Stimulated activated CD4-positive, alpha-beta T cell treated with anti-CD3 and anti-CD28 coated beads, Interleukin-1b, Interleukin-23, amount 100 ng/mL, for 1 hour (primary cell): Measurements from ENCODE around the gene HMGB1.

ENCODE experiments used
- DNase-seq, 2 donors: peaks; one replicate each; pipeline ENCODE4 v3.0.0-alpha.2; 2020; ENCODE audit warnings: low read depth in 2 of 2

Gene HMGB1

DNA sequence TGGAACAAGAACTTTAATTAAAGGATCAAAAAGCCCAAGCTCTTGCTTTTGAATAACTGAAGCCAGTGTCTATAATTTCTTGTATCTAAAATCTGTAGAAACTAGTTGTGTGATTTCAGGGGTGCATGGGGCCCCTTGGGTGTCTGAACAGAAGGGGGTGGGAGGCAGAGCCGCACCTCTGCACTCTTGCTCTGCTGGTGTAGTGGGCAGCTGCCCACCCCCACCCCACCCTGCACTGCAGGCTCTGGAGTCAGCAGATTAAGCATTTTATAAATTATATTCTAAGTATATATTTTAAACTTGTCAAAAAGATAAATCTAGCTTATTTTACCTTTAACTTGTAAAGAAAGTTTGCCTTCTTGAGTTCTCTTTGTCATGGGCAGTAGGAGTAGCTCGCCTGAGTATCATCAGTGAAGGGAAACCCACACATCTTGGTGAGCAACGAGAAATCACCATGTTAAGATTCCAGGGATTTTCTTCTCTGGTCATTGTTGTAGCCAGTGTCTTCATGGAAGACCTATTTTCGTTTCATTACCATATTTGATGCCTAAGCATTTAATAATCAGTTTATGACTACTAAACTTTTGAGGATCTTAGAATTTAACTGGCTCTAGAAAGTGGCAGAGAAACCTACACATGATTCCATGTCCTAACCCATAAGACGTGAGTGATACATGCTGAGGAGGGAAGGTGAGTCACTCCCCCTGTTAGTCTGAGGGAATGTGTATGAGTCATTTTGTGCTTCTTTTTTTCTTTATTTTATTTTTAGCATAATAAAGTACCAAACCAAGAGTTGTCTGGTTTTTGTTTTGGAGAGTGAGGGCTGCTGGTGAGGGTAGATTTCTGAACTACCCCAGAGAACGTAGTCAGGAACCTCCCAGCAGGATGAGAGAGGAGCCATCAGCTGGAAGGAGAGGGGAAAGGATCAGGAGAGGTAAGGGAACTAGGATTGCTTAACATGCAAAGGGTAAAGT is 35.7 kb downstream of the HMGB1 start:
- no peak for DNase-seq

DNA sequence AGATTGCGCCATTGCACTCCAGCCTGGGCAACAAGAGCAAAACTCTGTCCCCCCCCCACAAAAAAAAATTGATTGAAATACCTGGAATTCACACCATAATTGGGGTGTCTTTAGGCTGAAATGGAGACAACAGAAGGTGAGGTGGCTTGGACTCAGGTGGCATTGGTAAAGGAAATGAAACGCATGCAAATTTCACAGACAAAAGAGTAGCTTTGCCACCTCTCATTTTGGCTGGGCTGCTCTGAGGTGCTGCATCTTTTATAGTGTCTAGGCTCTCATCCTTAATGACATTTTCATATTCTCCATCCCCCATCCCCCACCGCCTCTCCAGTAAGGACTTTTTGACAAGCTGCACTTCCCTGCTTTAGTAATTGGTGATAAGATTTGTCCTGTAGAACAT is 36.5 kb downstream of the HMGB1 start:
- DNase-seq = no peak

DNA sequence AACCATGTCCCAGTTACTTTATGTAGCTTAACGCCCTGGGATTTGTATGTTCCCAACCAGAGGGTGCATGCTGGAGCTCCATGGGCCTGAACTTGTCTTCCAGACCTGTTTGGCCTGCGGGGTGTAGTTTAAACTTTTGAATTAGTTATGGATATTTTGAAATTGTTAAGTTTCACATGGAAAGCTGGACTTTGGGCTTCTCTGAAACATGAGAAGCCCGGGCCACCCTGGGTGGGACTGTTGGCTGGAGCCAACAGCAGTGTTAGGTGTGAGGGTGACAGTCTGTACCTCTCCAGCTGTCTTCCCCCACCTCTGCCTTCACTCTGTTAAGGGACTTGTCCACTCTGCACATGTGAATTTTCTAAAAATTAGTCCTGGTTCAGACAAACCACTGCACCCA is 41.8 kb downstream of the HMGB1 start:
- no peak for DNase-seq

DNA sequence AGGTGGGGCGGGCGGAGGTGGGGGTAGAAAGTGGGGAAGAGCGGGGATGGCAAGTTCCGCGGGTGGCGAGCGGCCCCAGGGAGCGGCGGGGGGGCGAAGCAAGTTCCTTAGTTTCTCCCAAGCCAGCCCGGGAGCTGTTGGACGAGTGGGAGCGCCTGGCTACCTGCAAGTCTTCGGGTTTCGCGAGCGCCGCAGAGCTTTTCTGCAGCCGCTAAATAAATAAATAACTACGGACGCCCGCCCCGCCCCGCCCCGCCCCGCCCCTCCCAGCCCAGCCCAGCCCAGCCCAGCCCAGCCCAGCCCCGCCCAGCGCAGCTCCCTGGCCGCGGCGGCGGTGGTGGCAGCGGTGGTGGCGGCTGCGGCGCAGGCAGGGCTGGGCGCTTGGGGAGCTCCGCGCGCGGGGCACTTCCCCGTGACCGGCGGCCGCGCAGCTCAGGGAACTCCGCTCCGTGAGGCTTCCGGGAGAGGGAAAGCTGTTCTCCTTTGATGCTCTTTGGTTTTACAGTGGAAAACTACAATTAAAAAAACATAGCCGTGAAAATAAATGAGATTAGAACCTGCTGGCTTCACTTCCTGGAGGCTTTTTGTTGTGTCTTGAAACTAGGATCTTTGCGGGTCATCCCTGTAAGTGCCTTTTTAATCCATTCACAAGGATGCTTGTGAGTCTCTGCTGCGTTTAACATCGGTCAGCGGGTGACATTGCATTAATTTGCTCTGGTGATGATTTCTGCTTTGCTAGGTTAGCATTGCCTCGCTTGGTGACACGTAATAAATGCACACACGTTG is 43.5 kb downstream of the HMGB1 start, which contains the start of gene UBE2L5:
Gene UBE2L5 (plus strand): TSS at position 440 of the 786 bp plus-strand sequence. CDS start 5,498 bp downstream, outside the sequence.
- DNase-seq = peak; percentile 33 to 43

DNA sequence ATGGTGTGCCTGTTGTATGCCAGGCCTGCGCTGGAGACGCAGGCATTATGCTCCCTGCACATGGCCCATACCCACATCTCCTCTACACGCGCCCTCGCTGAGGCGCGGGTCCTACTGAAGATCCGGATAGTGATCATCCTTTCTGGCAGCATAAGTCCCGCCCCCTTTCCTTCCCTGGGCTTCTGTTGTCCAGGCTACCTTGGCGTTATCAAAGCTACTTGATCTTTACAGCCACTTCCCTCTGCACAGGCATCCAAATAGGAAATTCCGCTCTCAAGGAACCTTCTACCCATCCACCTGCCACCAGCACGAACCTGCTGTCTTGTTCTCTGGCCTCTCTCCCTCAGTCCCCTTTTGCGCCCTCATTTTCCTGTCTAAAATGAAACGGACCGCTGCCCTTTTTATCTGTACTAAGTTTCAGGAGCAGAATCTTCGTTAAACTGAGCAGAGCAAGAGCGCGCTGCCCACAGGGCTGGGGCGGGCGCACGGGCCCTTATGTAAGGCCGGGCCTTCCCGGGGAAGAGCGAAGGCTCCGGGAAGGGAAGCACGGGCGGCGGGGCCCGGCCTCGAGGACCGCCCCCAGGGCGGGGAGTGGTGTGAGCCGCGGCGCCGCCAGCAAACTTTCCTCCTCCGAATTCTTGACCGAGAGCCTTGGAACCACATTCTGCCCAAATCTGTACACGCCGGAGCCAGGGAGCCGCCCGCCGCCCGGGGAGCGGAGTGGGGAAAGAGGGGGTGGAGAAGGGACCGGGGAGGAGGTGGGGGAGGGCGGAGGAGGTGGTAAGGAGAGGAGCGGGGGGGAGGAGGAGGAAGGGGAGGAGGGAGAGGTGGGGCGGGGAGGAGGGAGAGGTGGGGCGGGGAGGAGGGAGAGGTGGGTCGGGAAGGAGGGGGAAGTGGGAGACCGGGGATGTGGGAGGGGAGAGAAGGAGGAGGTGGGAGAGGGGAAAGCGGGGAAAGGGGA is 44.4 kb downstream of the HMGB1 start:
- no peak for DNase-seq

DNA sequence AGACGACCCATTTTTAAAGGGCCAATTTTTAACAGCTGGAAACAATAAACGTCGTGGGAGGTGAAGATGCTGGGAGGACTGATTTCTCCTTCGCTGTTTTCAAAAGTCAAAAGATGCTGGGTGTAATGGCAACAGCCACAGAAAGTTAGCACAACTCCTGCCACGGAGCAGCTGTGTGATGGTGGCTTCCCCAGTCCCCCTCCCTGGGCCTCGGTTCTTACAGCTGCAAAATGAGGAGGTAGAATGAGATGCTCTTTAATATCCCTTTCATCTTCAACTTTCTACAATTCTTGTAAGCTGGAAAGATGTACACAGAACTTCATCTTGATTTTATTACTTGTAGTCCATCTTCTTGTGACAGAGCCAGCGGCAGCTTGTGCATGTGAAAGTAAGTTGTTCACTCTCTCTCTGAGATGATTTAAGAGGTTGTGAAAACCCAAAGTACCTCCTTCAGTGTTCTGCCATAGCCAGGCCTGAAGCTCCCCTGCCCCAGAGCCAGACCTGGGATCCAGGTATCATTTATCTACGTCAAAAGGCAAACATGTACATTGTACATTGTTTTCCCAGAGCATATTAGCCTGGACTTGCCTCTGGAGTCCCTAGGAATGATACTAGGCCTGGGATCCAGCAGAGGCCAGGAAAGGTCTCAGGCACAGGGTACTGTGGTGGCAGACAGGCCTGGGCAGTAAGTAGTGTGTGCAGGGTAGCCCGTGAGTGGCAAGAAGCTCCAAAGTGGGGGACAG is 46.8 kb downstream of the HMGB1 start:
- no peak for DNase-seq

DNA sequence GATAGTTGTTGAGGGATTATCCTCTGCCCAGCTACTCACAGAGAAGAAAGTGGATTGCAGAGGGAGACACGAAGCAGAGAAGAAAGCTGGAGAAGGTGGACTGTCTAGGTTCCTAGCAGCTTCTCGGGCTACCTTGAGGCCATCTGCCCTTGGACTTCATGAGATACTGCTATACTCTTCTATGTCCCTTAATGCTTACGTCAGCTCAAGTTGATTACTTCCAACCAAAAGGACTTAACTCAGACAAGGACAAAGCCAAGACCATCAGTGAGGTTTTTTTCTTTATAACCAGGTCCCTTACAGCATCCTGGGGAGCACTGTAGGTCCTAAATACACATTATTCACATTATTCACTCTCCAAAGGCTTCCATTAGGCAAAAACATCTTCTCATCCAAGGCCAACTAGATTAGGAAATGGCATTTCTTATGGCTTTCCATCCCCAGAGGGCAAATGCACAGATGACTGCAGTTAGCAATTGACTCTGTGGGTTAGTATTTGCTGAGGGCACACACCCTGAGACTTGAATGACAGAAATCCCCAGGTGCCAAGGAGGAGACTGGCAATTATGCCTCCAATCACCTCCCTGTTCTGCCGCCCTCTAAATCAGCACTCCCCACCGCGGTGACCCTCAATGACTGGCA is 47.5 kb downstream of the HMGB1 start:
- no peak for DNase-seq

DNA sequence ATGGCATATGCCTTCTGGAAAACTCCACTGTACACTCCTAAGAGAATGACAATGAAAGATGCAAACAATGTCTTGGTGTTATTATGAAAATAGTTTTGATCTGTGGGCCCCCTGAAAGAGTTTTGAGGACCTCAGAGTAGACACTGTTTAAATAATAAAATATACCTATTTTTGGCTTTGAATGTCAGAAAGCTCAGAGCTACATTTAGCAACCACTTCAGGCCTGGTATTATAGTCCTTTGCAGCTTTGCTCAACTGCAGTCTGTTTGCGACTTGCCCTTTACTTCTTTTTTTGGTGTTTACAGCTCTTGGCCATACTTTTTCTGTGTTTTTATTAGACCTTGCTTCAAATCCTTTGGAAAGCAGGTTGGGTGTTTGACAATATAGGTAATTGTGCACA is 49.3 kb downstream of the HMGB1 start:
- no peak for DNase-seq

DNA sequence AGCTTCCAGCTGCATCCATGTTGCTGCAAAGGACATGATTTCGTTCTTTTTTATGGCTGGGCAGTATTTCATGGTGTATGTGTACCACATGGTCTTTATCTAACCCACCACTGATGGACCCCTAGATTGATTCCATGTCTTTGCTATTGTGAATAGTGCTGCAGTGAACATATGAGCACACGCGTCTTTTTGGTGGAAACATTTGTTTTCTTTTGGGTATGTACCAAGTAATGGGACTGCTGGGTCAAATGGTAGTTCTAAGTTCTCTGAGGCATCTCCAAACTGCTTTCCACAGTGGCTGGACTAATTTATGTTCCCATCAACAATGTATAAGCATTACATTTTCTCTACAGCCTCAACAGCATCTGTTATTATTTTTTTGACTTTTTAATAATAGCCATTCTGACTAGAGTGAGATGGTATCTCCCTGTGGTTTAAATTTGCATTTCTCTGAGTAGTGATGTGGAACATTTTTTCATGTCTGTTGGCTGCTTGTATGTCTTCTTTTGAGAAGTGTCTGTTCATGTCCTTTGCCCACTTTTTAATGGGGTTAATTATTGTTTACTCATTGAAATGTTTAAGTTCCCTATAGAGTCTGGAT is 50.2 kb downstream of the HMGB1 start:
- no peak for DNase-seq

DNA sequence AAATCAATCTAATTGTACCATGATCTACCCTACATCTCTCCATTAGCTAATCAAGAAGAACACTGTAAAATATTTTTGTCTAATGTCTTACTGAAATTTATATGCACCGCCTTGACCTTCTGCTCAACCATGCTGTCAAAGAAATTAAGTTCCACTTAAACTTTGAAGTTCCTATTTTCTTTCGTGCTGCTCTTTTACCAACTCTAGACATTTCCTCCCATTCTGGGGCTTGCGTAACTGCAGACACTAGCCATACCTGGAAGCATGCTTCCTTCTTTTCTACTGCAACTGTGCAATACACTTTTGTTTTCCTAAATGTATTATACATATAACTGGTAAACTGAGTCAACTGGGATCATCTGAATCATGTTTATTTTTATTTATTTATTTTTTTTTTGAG is 51.9 kb downstream of the HMGB1 start:
- no peak for DNase-seq

DNA sequence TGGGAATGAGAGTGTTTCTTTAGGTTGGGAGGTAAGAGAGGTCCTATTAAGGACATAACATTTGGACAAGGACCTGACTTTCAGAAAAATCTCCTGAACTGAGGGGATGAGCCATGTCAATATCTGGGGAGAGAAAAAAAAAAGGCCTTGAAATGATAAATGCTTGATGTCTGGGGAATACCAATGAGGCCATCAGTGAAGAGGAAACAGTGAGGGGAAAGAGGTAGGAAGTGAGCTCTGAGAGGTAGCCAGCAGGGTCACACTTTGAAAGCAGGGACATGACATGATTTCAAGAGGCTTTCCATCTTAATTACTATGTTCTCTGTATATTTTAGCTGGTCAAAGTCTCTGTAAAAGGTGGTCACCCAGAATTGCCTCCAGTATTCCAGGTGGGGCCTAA is 53.4 kb downstream of the HMGB1 start:
- no peak for DNase-seq

DNA sequence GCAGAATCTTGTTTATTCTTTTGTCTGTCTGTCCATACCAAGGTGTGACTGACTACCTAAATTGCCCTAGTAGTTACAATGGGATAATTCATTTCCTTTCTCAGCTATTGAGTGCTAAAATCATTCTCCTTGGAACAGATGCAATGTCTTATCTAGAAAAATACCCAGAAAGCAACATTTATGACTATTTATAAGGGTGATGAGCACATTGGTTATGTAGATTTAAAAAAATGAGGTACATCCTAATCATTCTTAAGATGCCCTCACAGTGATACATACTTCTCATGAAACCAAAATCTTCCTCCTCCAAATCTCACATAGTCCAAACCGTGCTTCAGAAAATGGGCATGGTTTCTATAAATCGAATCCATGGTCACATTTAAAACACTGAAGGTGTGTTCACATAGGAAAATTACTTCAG is 55.0 kb downstream of the HMGB1 start:
- DNase-seq = no peak

DNA sequence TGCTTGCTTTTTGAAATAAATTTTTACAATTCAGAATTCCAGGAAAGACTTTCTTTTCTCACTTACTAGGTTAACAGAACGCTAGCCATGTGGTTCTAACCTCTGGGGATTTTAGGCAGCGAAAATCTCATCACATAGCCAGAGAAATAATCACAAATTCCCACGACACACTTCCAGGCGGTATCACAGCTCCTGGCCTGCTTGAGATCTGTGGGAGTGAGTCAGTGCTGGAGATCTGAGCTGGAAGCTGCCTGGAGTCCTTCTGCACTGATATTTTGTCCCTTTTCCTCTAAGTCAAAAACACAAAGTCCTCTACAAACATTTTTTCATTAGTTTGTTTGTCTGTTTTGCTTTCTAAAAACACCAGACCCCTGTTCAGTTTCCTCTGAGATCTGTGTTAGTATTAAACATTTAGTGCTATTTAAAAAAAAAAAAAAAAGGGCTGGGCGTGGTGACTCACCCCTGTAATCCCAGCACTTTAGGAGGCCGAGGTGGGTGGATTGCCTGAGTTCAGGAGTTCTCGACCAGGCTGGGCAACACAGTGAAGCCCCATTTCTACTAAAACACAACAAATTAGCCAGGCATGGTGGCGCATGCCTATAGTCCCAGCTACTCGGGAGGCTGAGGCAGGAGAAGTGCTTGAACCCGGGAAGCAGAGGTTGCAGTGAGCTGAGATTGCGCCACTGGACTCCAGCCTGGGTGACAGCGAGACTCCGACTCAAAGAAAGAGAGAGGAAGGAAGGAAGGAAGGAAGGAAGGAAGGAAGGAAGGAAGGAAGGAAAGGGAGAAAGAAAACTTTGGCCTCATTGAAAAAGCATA is 55.6 kb downstream of the HMGB1 start:
- DNase-seq = no peak

DNA sequence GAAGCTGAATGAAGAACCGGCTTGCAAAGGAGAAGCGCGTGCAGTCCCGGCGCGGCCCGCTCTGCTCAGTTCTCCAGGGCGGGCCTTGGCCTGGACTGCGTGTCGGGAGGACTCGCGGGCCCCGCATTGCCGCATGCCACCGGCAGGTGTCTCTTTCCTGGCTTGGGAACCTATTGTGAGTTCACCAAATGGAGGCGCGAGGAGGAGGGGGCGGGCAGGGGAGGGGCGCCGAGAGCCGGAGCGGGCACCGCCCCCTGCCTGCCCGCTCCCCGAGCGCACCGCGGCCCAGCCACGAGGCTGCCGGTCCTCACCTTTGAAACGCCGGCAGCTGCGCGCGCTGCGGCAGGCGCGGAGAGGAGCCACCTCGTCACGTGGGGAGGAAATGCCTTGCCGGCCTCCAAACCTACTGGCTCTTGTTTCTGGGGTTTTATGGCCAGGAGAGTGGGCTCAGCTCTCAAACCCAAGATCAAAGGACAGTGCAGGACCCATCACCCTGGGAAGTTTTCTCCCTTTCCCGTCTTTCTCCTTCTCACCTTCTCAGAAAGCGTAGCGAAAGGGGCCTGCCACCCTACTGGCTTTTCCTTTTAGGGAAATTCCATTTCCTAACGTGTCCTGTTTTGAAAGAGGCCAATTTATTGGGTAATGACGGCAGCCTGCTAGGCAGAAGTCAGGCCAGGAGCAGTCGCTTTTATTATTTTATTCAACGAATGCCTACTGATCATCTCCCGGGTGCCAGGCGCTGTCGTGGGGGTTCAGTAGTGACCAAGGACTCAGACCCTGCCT is 57.2 kb downstream of the HMGB1 start:
- DNase-seq = peak; percentile 78 to 85

DNA sequence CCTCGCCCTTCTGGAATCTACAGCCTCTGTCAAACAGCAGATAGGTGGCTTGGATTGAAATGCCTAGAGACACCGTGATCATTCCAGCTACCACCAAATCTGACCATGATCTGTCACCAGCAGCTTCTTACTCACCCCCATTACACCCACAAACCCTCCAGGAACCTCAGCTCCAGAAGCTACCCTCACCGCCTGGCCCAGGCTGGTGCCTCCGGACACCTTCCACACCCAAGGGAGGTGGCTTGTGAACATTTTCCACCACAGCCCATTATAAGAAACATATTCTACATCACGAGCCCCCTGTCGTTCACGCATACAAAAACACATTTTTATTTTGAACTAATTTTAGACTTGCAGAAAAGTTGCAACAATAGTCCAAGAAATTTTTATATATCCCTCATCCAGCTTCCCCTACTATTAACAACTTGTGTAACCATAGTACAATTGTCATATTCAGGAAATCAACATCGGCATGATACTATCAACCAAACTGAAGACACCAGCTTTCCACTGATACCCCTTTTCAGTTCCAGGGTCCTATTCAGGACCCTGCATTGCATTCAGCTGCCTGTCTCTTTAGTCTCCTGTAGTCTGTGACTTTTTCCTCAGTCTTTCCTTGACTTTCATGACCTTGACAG is 58.8 kb downstream of the HMGB1 start:
- DNase-seq = no peak
